GM19239 (cell line): ENCODE results near the gene QSOX2.

Source experiments
- DNase-seq: peaks from one replicate; pipeline ENCODE4 v3.0.0; 2011; ENCODE audit warnings: low spot score; ENCODE audit not compliant: insufficient read length
- FAIRE-seq: peaks from 2 replicates; lab custom pipeline; 2011; peaks lifted over from hg19 to GRCh38; lab: Jason Lieb, UNC

The QSOX2 gene

GRCh38 chr9:136160381-136160841 is 85.2 kb downstream of the QSOX2 start:
- DNase-seq (no peak), FAIRE-seq (no peak)

DNA sequence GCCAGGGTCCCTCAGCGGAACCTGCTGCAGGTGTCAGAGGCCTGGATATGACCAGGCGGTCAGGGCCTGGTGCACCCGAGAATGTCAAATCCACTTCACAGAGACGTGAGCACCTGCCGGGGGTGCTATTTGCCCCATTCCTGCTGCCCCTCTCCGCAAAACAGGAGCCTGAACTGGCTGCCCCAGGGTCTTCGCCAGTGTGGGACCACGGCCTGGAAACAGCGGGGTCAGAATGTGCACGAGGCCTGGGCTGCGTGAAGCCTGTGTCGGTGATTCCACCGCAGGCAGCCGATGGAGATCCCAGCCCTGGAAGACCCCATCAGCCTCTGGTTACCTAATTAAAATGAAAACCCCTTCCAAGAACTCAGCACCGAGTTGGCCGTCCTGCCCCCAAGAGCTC is 85.8 kb downstream of the QSOX2 start:
- FAIRE-seq (no peak), DNase-seq (no peak)

- DNase-seq (no peak), FAIRE-seq (no peak)
Observed at GRCh38 chr9:136157477-136158265, 87.9 kb downstream of the QSOX2 start.
